ENCODE results near the gene MAP3K14. TPM values are rescaled to one million over a fixed set of nuclear protein-coding genes. Genes with fewer than 3 reads are reported as not detected.

The MAP3K14 gene
- total RNA-seq, 1 experiment from 2014 or later, result 1.3 TPM

- no peak for DNase-seq (ENCODE audit: low read depth, low spot score)
Observed at GRCh38 chr17:45320931-45321461, 4.2 kb upstream of the MAP3K14 start.

GRCh38 chr17:45320349-45320930 lies 3.6 kb upstream of the MAP3K14 start:
- in situ Hi-C loops (cut with HindIII; ENCODE audit: low pct_unique_long_range_greater_than_20kb, low sequenced_read_pairs), result no loop called here
- no peak for DNase-seq (ENCODE audit: low read depth, low spot score)

More at GRCh38 chr17:45320931-45321461, 4.2 kb upstream of the MAP3K14 start:
- in situ Hi-C loops (cut with HindIII; ENCODE audit: low pct_unique_long_range_greater_than_20kb, low sequenced_read_pairs), result no loop called here

GRCh38 chr17:45319239-45319703 lies 2.5 kb upstream of the MAP3K14 start:
- in situ Hi-C loops (cut with HindIII; ENCODE audit: low pct_unique_long_range_greater_than_20kb, low sequenced_read_pairs), result no loop called here
- DNase-seq (ENCODE audit: low read depth, low spot score), result no peak

- DNase-seq (ENCODE audit: low read depth, low spot score), result no peak
- in situ Hi-C loops (cut with HindIII; ENCODE audit: low pct_unique_long_range_greater_than_20kb, low sequenced_read_pairs), result no loop called here
Observed at GRCh38 chr17:45318561-45319230, 1.9 kb upstream of the MAP3K14 start.

- in situ Hi-C loops (cut with HindIII; ENCODE audit: low pct_unique_long_range_greater_than_20kb, low sequenced_read_pairs), result no loop called here
- peak; percentile 100 for DNase-seq (ENCODE audit: low read depth, low spot score)
Observed at GRCh38 chr17:45317111-45317928, 500 bp upstream of the MAP3K14 start.

- in situ Hi-C loops (cut with HindIII; ENCODE audit: low pct_unique_long_range_greater_than_20kb, low sequenced_read_pairs), result no loop called here
- DNase-seq (ENCODE audit: low read depth, low spot score), result no peak
Observed at GRCh38 chr17:45315648-45316433, 979 bp downstream of the MAP3K14 start.

- in situ Hi-C loops (cut with HindIII; ENCODE audit: low pct_unique_long_range_greater_than_20kb, low sequenced_read_pairs), result no loop called here
- DNase-seq (ENCODE audit: low read depth, low spot score), result peak; percentile 78
Observed at GRCh38 chr17:45314741-45315647, 1.8 kb downstream of the MAP3K14 start.

- no peak for DNase-seq (ENCODE audit: low read depth, low spot score)
- in situ Hi-C loops (cut with HindIII; ENCODE audit: low pct_unique_long_range_greater_than_20kb, low sequenced_read_pairs), result no loop called here
Observed at GRCh38 chr17:45313996-45314740, 2.7 kb downstream of the MAP3K14 start.

- in situ Hi-C loops (cut with HindIII; ENCODE audit: low pct_unique_long_range_greater_than_20kb, low sequenced_read_pairs), result no loop called here
- DNase-seq (ENCODE audit: low read depth, low spot score), result no peak
Observed at GRCh38 chr17:45313421-45313771, 3.4 kb downstream of the MAP3K14 start.

GRCh38 chr17:45312477-45313420 lies 4.1 kb downstream of the MAP3K14 start:
- DNase-seq (ENCODE audit: low read depth, low spot score), result no peak
- in situ Hi-C loops (cut with HindIII; ENCODE audit: low pct_unique_long_range_greater_than_20kb, low sequenced_read_pairs), result no loop called here

- in situ Hi-C loops (cut with HindIII; ENCODE audit: low pct_unique_long_range_greater_than_20kb, low sequenced_read_pairs), result no loop called here
- DNase-seq (ENCODE audit: low read depth, low spot score), result no peak
Observed at GRCh38 chr17:45311760-45312476, 4.9 kb downstream of the MAP3K14 start.

- DNase-seq (ENCODE audit: low read depth, low spot score), result no peak
- in situ Hi-C loops (cut with HindIII; ENCODE audit: low pct_unique_long_range_greater_than_20kb, low sequenced_read_pairs), result no loop called here
Observed at GRCh38 chr17:45311401-45311759, 5.4 kb downstream of the MAP3K14 start.

- no peak for DNase-seq (ENCODE audit: low read depth, low spot score)
Observed at GRCh38 chr17:45310380-45311324, 6.2 kb downstream of the MAP3K14 start.

GRCh38 chr17:45309400-45309799 lies 7.4 kb downstream of the MAP3K14 start:
- in situ Hi-C loops (cut with HindIII; ENCODE audit: low pct_unique_long_range_greater_than_20kb, low sequenced_read_pairs), result no loop called here
- DNase-seq (ENCODE audit: low read depth, low spot score), result no peak

More at GRCh38 chr17:45310380-45311324, 6.2 kb downstream of the MAP3K14 start:
- in situ Hi-C loops (cut with HindIII; ENCODE audit: low pct_unique_long_range_greater_than_20kb, low sequenced_read_pairs), result no loop called here
